ENCODE measurements around the gene HEXA. TPM values are rescaled to one million over a fixed set of nuclear protein-coding genes. Genes with fewer than 3 reads are reported as not detected.

Gene HEXA
- total RNA-seq, 1 donor from 2014 or later, result 111 TPM

- no peak for DNase-seq (ENCODE audit: low spot score in 2 of 2)
- Histone ChIP-seq H3K9me3 (no peaks in the 10 kb centered on the region), H3K27ac (no peak overlapping the region), H3K36me3 (peaks cover 27 to 41% of the 10 kb centered on the region in 2 donors), H3K4me3 (no peak overlapping the region), H3K4me1 (no peaks in the 10 kb centered on the region), H3K27me3 (no peaks in the 10 kb centered on the region)
- intact Hi-C loops (cut with DNase I), result no loop called here
- no peak for TF ChIP-seq CTCF (IDR thresholded peaks at IDR 0.05)
Measured at GRCh38 chr15:72358121-72358520, 17.7 kb downstream of the HEXA start.

GRCh38 chr15:72354496-72354895 is 21.3 kb downstream of the HEXA start:
- intact Hi-C loops (cut with DNase I), result no loop called here
- H3K36me3 ChIP-seq, result peaks cover 55 to 76% of the 10 kb centered on the region in 2 donors

GRCh38 chr15:72353266-72353665 is 22.5 kb downstream of the HEXA start:
- Histone ChIP-seq H3K4me3 (no peak overlapping the region), H3K27me3 (no peaks in the 10 kb centered on the region), H3K27ac (no peak overlapping the region), H3K4me1 (no peaks in the 10 kb centered on the region), H3K9me3 (no peaks in the 10 kb centered on the region), H3K36me3 (peaks cover 65 to 88% of the 10 kb centered on the region in 2 donors)
- no peak for DNase-seq (ENCODE audit: low spot score in 2 of 2)
- TF ChIP-seq CTCF (IDR thresholded peaks at IDR 0.05), result no peak
- intact Hi-C loops (cut with DNase I), result no loop called here

More at GRCh38 chr15:72354496-72354895, 21.3 kb downstream of the HEXA start:
- no peak for DNase-seq (ENCODE audit: low spot score in 2 of 2)
- TF ChIP-seq CTCF (IDR thresholded peaks at IDR 0.05), result no peak
- H3K27ac ChIP-seq, result no peak overlapping the region
- no peak overlapping the region for H3K4me3 ChIP-seq
- no peaks in the 10 kb centered on the region for H3K4me1 ChIP-seq
- no peaks in the 10 kb centered on the region for H3K27me3 ChIP-seq
- no peaks in the 10 kb centered on the region for H3K9me3 ChIP-seq

GRCh38 chr15:72345806-72346205 is 30.0 kb downstream of the HEXA start:
- TF ChIP-seq CTCF (IDR thresholded peaks at IDR 0.05), result no peak
- intact Hi-C loops (cut with DNase I), result no loop called here
- no peaks in the 10 kb centered on the region for H3K4me1 ChIP-seq
- no peak overlapping the region for H3K27ac ChIP-seq
- no peak for DNase-seq (ENCODE audit: low spot score in 2 of 2)
- H3K27me3 ChIP-seq, result no peaks in the 10 kb centered on the region
- H3K36me3 ChIP-seq, result peaks cover 56 to 84% of the 10 kb centered on the region in 2 donors
- no peak overlapping the region for H3K4me3 ChIP-seq
- H3K9me3 ChIP-seq, result no peaks in the 10 kb centered on the region

- DNase-seq (ENCODE audit: low spot score in 2 of 2), result no peak
- Histone ChIP-seq H3K9me3 (no peaks in the 10 kb centered on the region), H3K4me3 (no peak overlapping the region), H3K27ac (no peak overlapping the region), H3K27me3 (no peaks in the 10 kb centered on the region), H3K36me3 (peaks cover 51 to 79% of the 10 kb centered on the region in 2 donors), H3K4me1 (no peaks in the 10 kb centered on the region)
- intact Hi-C loops (cut with DNase I), result no loop called here
- no peak for TF ChIP-seq CTCF (IDR thresholded peaks at IDR 0.05)
Measured at GRCh38 chr15:72345280-72345679, 30.5 kb downstream of the HEXA start.

GRCh38 chr15:72344602-72345001 is 31.2 kb downstream of the HEXA start:
- intact Hi-C loops (cut with DNase I), result no loop called here
- no peaks in the 10 kb centered on the region for H3K4me1 ChIP-seq
- DNase-seq (ENCODE audit: low spot score in 2 of 2), result no peak
- TF ChIP-seq CTCF (IDR thresholded peaks at IDR 0.05), result no peak
- no peaks in the 10 kb centered on the region for H3K27me3 ChIP-seq
- H3K9me3 ChIP-seq, result no peaks in the 10 kb centered on the region
- no peak overlapping the region for H3K4me3 ChIP-seq
- peaks cover 49 to 73% of the 10 kb centered on the region in 2 donors for H3K36me3 ChIP-seq
- no peak overlapping the region for H3K27ac ChIP-seq
